ENCODE data around the gene MRAS. TPM values are rescaled to one million over a fixed set of nuclear protein-coding genes. Genes with fewer than 3 reads are reported as not detected.

MRAS gene
- polyA plus RNA-seq, 1 donor from 2014 or later: 52.8 TPM

- no peaks in the 10 kb centered on the region for H3K36me3 ChIP-seq (ENCODE audit: insufficient read depth, low read length)
- H3K4me3 ChIP-seq (ENCODE audit: low read length): no peak overlapping the region
- no peaks in the 10 kb centered on the region for H3K9me2 ChIP-seq (ENCODE audit: insufficient read depth, low read length)
- H3K4me2 ChIP-seq (ENCODE audit: low read length): no peak overlapping the region
- no peaks in the 10 kb centered on the region for H3K27me3 ChIP-seq (ENCODE audit: insufficient read depth, low read depth, low read length)
- H3K9ac ChIP-seq (ENCODE audit: low read length): no peak overlapping the region
- no peak for TF ChIP-seq MXI1 (conservative IDR thresholded peaks at IDR 0.05; ENCODE audit: poor library complexity, severe bottlenecking)
- no peak for TF ChIP-seq EZH2 (IDR thresholded peaks at IDR 0.05; ENCODE audit: borderline replicate concordance, insufficient read depth, low read length, poor library complexity, severe bottlenecking)
- TF ChIP-seq EP300 (conservative IDR thresholded peaks at IDR 0.05; ENCODE audit: poor library complexity, severe bottlenecking): no peak
- TF ChIP-seq POLR2AphosphoS5 (IDR thresholded peaks at IDR 0.05): no peak
- no peak for TF ChIP-seq REST (IDR thresholded peaks at IDR 0.05; ENCODE audit: borderline replicate concordance)
- TF ChIP-seq TAF1 (IDR thresholded peaks at IDR 0.05; ENCODE audit: low read depth): no peak
- no peak for TF ChIP-seq CTCF (IDR thresholded peaks at IDR 0.05; ENCODE audit: poor library complexity, severe bottlenecking)
- TF ChIP-seq RAD21 (conservative IDR thresholded peaks at IDR 0.05): no peak
- no peak for TF ChIP-seq SMC3 (conservative IDR thresholded peaks at IDR 0.05; ENCODE audit: poor library complexity)
- H4K20me1 ChIP-seq (ENCODE audit: insufficient read depth): no peaks in the 10 kb centered on the region
- no peaks in the 10 kb centered on the region for H3K9me3 ChIP-seq (ENCODE audit: low read length)
- no peaks in the 10 kb centered on the region for H3K79me2 ChIP-seq (replicated peaks; ENCODE audit: insufficient read depth, low read length)
- no peak overlapping the region for H3K27ac ChIP-seq (ENCODE audit: low read length)
- H3F3A ChIP-seq (ENCODE audit: insufficient read depth, low read length, poor library complexity, severe bottlenecking): no peaks in the 10 kb centered on the region
- no peak overlapping the region for H2AFZ ChIP-seq (ENCODE audit: low read depth, low read length)
These were observed 35.5 kb downstream of the MRAS start for GRCh38 chr3:138383715-138384465.

- Histone ChIP-seq H3K79me2 (replicated peaks; ENCODE audit: insufficient read depth, low read length) (no peaks in the 10 kb centered on the region), H4K20me1 (ENCODE audit: insufficient read depth) (no peaks in the 10 kb centered on the region), H3K36me3 (ENCODE audit: insufficient read depth, low read length) (no peaks in the 10 kb centered on the region), H3K4me3 (ENCODE audit: low read length) (no peak overlapping the region), H2AFZ (ENCODE audit: low read depth, low read length) (no peak overlapping the region), H3K9me3 (ENCODE audit: low read length) (no peaks in the 10 kb centered on the region), H3K27ac (ENCODE audit: low read length) (no peak overlapping the region), H3K27me3 (ENCODE audit: insufficient read depth, low read depth, low read length) (no peaks in the 10 kb centered on the region), H3K4me2 (ENCODE audit: low read length) (no peak overlapping the region), H3F3A (ENCODE audit: insufficient read depth, low read length, poor library complexity, severe bottlenecking) (no peaks in the 10 kb centered on the region), H3K9me2 (ENCODE audit: insufficient read depth, low read length) (no peaks in the 10 kb centered on the region), H3K9ac (ENCODE audit: low read length) (no peak overlapping the region)
- TF ChIP-seq EZH2 (IDR thresholded peaks at IDR 0.05; ENCODE audit: borderline replicate concordance, insufficient read depth, low read length, poor library complexity, severe bottlenecking) (no peak), MXI1 (conservative IDR thresholded peaks at IDR 0.05; ENCODE audit: poor library complexity, severe bottlenecking) (no peak), POLR2AphosphoS5 (IDR thresholded peaks at IDR 0.05) (no peak), TAF1 (IDR thresholded peaks at IDR 0.05; ENCODE audit: low read depth) (no peak), EP300 (conservative IDR thresholded peaks at IDR 0.05; ENCODE audit: poor library complexity, severe bottlenecking) (no peak)
These were observed 36.2 kb downstream of the MRAS start for GRCh38 chr3:138384531-138384930.
